HepG2 (cell line): ENCODE data around the gene ATG16L1. TPM values are rescaled to one million over a fixed set of nuclear protein-coding genes. Genes with fewer than 3 reads are reported as not detected.

ENCODE experiments used
- ATF1 ChIP-seq: IDR thresholded peaks from 2 replicates; pipeline ENCODE4 v1.6.1; 2016; ENCODE audit warnings: mild to moderate bottlenecking, control low read depth
- BORCS8-MEF2B ChIP-seq: sonication (generic); formaldehyde crosslinking; IDR thresholded peaks from 2 replicates; pipeline ENCODE4 v1.8.0; 2022; ENCODE audit warnings: mild to moderate bottlenecking, missing genetic modification reagents
- GATAD2A ChIP-seq: IDR thresholded peaks from 2 replicates; pipeline ENCODE4 v1.6.1; 2016
- IRF2 ChIP-seq: IDR thresholded peaks from 2 replicates; pipeline ENCODE4 v1.6.1; 2018; ENCODE audit warnings: missing genetic modification reagents, missing compliant biosample characterization
- KDM5B ChIP-seq: sonication (generic); formaldehyde crosslinking; IDR thresholded peaks from 2 replicates; pipeline ENCODE4 v1.4.0; 2020; ENCODE audit warnings: missing genetic modification reagents, mild to moderate bottlenecking, borderline replicate concordance
- ZNF550 ChIP-seq: sonication (generic); formaldehyde crosslinking; IDR thresholded peaks from 2 replicates; pipeline ENCODE4 v1.4.0; 2020; ENCODE audit warnings: mild to moderate bottlenecking, missing genetic modification reagents, borderline replicate concordance
- polyA plus RNA-seq, 8 experiments: library from polyadenylated mRNA; depleted of rRNA in 3 of 8; stranded (reverse) in 7 of 8; unstranded in 1 of 8; fragments of >200 nt; fragmentation: Illumina TruSeq in 4 of 8; extraction: Trizol in 4 of 8; gene quantifications; 2 replicates each; pipeline versions ENCODE4 v1.2.1 to v1.2.3, GENCODE V29; 2011 to 2016; ENCODE audit warnings: low read depth in 4 of 8, missing spikeins in 1 of 8, mixed read lengths in 1 of 8; ENCODE audit not compliant: insufficient read depth in 1 of 8
- total RNA-seq, 5 experiments: library from RNA; depleted of rRNA; stranded (reverse); fragments of >200 nt; fragmentation: Illumina TruSeq; extraction: Trizol; gene quantifications; 2 replicates each; pipeline ENCODE4 v1.2.3, GENCODE V29; 2016; ENCODE audit warnings: low read depth in 1 of 5
- TF ChIP-seq, protein P1 (sequence below): fragments of 450-650 bp; IDR thresholded peaks from 2 replicates; pipeline ENCODE4 v1.6.1; 2017
- TF ChIP-seq, protein P2 (sequence below): sonication (generic); formaldehyde crosslinking; IDR thresholded peaks from 2 replicates; pipeline ENCODE4 v1.4.0; 2020; ENCODE audit warnings: mild to moderate bottlenecking, missing genetic modification reagents

The ATG16L1 gene
- total and polyA plus RNA-seq, 2 of the 13 experiments (the other 11 are each of a cell fraction or from before 2014, with no cell fraction given), result 26.0 to 51.7 TPM

GRCh38 chr2:233285921-233286320 is 34.4 kb downstream of the ATG16L1 start (continued):
- TF ChIP-seq KDM5B (CRISPR knock-in tag), result no peak
- TF ChIP-seq BORCS8-MEF2B, result no peak
- no peak for TF ChIP-seq ZNF550 (CRISPR knock-in tag)
- TF ChIP-seq, protein P1, sequence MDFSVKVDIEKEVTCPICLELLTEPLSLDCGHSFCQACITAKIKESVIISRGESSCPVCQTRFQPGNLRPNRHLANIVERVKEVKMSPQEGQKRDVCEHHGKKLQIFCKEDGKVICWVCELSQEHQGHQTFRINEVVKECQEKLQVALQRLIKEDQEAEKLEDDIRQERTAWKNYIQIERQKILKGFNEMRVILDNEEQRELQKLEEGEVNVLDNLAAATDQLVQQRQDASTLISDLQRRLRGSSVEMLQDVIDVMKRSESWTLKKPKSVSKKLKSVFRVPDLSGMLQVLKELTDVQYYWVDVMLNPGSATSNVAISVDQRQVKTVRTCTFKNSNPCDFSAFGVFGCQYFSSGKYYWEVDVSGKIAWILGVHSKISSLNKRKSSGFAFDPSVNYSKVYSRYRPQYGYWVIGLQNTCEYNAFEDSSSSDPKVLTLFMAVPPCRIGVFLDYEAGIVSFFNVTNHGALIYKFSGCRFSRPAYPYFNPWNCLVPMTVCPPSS, result no peak
- TF ChIP-seq, protein P2, sequence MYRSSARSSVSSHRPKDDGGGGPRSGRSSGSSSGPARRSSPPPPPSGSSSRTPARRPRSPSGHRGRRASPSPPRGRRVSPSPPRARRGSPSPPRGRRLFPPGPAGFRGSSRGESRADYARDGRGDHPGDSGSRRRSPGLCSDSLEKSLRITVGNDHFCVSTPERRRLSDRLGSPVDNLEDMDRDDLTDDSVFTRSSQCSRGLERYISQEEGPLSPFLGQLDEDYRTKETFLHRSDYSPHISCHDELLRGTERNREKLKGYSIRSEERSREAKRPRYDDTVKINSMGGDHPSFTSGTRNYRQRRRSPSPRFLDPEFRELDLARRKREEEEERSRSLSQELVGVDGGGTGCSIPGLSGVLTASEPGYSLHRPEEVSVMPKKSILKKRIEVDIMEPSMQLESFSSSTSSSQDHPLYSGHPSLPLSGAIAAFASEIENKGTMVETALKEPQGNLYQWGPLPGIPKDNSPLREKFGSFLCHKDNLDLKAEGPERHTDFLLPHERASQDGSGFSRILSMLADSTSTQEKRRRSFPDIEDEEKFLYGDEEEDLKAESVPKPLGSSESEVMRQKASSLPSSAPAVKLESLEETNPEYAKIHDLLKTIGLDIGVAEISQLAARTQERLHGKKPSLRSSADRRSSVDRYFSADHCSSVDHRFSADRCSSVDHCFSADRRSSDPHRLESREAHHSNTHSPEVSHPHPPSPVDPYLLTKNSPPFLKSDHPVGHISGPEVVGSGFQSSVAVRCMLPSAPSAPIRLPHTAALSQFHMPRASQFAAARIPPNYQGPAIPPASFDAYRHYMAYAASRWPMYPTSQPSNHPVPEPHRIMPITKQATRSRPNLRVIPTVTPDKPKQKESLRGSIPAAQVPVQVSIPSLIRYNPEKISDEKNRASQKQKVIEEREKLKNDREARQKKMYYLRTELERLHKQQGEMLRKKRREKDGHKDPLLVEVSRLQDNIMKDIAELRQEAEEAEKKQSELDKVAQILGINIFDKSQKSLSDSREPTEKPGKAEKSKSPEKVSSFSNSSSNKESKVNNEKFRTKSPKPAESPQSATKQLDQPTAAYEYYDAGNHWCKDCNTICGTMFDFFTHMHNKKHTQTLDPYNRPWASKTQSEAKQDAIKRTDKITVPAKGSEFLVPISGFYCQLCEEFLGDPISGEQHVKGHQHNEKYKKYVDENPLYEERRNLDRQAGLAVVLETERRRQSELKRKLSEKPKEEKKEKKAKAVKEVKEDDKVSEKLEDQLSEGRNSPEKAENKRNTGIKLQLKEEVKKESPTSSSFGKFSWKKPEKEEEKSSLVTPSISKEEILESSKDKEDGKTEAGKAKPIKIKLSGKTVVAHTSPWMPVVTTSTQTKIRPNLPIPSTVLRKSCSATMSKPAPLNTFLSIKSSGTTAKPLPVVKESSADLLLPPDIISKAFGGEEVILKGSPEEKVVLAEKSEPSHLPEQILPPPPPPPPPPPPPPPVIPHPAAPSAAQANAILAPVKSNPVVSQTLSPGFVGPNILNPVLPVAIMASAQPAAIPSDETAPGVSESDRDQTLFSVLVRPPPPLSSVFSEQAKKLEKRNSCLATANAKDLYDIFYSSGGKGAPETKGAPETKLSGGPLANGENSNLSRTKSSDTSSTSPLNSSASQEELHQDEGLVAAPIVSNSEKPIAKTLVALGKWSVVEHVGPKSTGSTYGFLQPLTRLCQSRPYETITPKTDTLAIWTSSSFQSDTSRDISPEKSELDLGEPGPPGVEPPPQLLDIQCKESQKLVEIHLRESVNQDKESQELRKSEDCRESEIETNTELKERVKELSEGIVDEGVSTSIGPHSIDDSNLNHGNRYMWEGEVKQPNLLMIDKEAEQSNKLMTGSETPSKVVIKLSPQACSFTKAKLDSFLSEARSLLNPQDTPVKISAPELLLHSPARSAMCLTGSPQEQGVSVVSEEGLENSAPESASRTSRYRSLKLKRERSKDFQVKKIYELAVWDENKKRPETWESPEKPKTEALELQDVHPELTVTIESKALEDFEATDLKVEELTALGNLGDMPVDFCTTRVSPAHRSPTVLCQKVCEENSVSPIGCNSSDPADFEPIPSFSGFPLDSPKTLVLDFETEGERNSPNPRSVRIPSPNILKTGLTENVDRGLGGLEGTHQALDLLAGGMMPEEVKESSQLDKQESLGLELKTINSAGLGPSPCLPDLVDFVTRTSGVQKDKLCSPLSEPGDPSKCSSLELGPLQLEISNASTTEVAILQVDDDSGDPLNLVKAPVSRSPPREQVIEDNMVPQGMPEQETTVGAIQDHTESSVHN, result no peak
- TF ChIP-seq ATF1, result no peak
- no peak for TF ChIP-seq IRF2 (CRISPR knock-in tag)
- TF ChIP-seq GATAD2A (CRISPR knock-in tag), result no peak
